OCI-LY7 (cell line): ENCODE data around the gene DGKB. TPM values are rescaled to one million over a fixed set of nuclear protein-coding genes. Genes with fewer than 3 reads are reported as not detected.

Experiments used
- BruUV-seq: library from RNA; stranded (reverse); fragments of 400-500 nt; replicated peaks from 2 replicates; lab custom pipeline; 2021; lab: Mats Ljungman, UMichigan
- CTCF ChIA-PET: fragments of 300-600 bp; sonication (Branson Sonifier 250); formaldehyde crosslinking; loops from one replicate; lab custom pipeline; 2022; ENCODE audit warnings: antibody characterized with exemption; ENCODE audit not compliant: unreplicated experiment; lab: Charles Lee
- POLR2A ChIA-PET: fragments of 300-600 bp; sonication (Branson Sonifier 250); formaldehyde crosslinking; loops from one replicate; lab custom pipeline; 2022; ENCODE audit warnings: antibody characterized with exemption; lab: Charles Lee
- DNase-seq: peaks from one replicate; pipeline ENCODE4 v3.0.0-alpha.2; 2015; ENCODE audit warnings: low spot score
- H2AFZ ChIP-seq: fragments of 200-600 bp; sonication (generic), shearing (Covaris generic); 2 replicates; pipeline ENCODE4 v1.6.1; 2014; ENCODE audit warnings: mild to moderate bottlenecking, antibody characterized with exemption, low read length, moderate library complexity
- H3K27ac ChIP-seq: fragments of 200-600 bp; sonication (generic); 2 replicates; pipeline ENCODE4 v1.5.1; 2014; ENCODE audit warnings: mixed run types, low read depth, mild to moderate bottlenecking, moderate library complexity, low read length, inconsistent platforms; ENCODE audit not compliant: poor library complexity, severe bottlenecking
- H3K36me3 ChIP-seq: fragments of 200-600 bp; sonication (generic); 2 replicates; pipeline ENCODE4 v1.6.1; 2014; ENCODE audit warnings: mild to moderate bottlenecking, antibody characterized with exemption, low read length, moderate library complexity, mixed read lengths; ENCODE audit not compliant: insufficient read depth
- H3K4me1 ChIP-seq: fragments of 200-600 bp; sonication (generic); 2 replicates; pipeline ENCODE4 v1.5.1; 2014; ENCODE audit warnings: mild to moderate bottlenecking, low read length; ENCODE audit not compliant: insufficient read depth, poor library complexity, severe bottlenecking
- H3K4me2 ChIP-seq: fragments of 200-600 bp; sonication (generic); 2 replicates; pipeline ENCODE4 v1.6.1; 2014; ENCODE audit warnings: mild to moderate bottlenecking, low read length
- H3K4me3 ChIP-seq: fragments of 200-600 bp; sonication (generic); 2 replicates; pipeline ENCODE4 v1.5.1; 2014; ENCODE audit warnings: mild to moderate bottlenecking, low read depth, low read length; ENCODE audit not compliant: poor library complexity, severe bottlenecking
- H3K79me2 ChIP-seq: fragments of 200-600 bp; sonication (generic); 2 replicates; pipeline ENCODE4 v1.6.1; 2016; ENCODE audit warnings: low read depth, mild to moderate bottlenecking, low read length, moderate library complexity, mixed read lengths; ENCODE audit not compliant: insufficient read depth
- H3K9me2 ChIP-seq: fragments of 200-600 bp; sonication (generic); 2 replicates; pipeline ENCODE4 v1.6.1; 2016; ENCODE audit warnings: mild to moderate bottlenecking, low read length, mixed read lengths; ENCODE audit not compliant: insufficient read depth
- H3K9me3 ChIP-seq: fragments of 200-600 bp; sonication (generic); 2 replicates; pipeline ENCODE4 v1.6.1; 2014; ENCODE audit warnings: mild to moderate bottlenecking, mixed run types, low read length, mixed read lengths
- H4K20me1 ChIP-seq: fragments of 200-600 bp; sonication (generic); 2 replicates; pipeline ENCODE4 v1.6.1; 2014; ENCODE audit warnings: mild to moderate bottlenecking, antibody characterized with exemption, low read length, moderate library complexity, mixed read lengths; ENCODE audit not compliant: insufficient read depth
- CTCF ChIP-seq: fragments of 200-600 bp; sonication (generic); conservative IDR thresholded peaks from 2 replicates; pipeline ENCODE4 v1.5.1; 2014; ENCODE audit warnings: mild to moderate bottlenecking, antibody characterized with exemption, low read length, moderate library complexity, mixed read lengths
- EZH2phosphoT487 ChIP-seq: fragments of 200-600 bp; sonication (generic); IDR thresholded peaks from 2 replicates; pipeline ENCODE4 v1.6.1; 2018; ENCODE audit warnings: low read depth, borderline replicate concordance, mild to moderate bottlenecking, mixed run types, antibody characterized with exemption, low read length, moderate library complexity, mixed read lengths
- intact Hi-C: fragments of 100-400 bp; cut with micrococcal nuclease; formaldehyde crosslinking; loops from one replicate; pipeline ENCODE4 v1.10.0; 2022; ENCODE audit not compliant: unreplicated experiment
- total RNA-seq, 2 experiments: library from RNA; depleted of rRNA in 1 of 2; stranded (reverse); fragments of >200 nt in 1 of 2; shearing (Covaris generic) in 1 of 2; gene quantifications; 2 replicates each; pipeline ENCODE4 v1.2.3, GENCODE V29; 2014 to 2022

Gene DGKB
- total RNA-seq, 2 experiments from 2014 or later: not detected

- H4K20me1 ChIP-seq: no peaks in the 10 kb centered on the region
- no peaks in the 10 kb centered on the region for H3K36me3 ChIP-seq
- CTCF ChIA-PET: no interaction called here
- H3K4me1 ChIP-seq: no peaks in the 10 kb centered on the region
- no peak for DNase-seq
- no peak overlapping the region for H3K4me3 ChIP-seq
- no peaks in the 10 kb centered on the region for H3K9me2 ChIP-seq
- peaks cover 9% of the 10 kb centered on the region; the same call in 1 of the 2 replicates for H3K9me3 ChIP-seq
- intact Hi-C loops: no loop called here
- H3K4me2 ChIP-seq: no peak overlapping the region
- no peaks in the 10 kb centered on the region for H3K79me2 ChIP-seq
- no peak for TF ChIP-seq EZH2phosphoT487
- BruUV-seq: no TSS peak
- POLR2A ChIA-PET: no interaction called here
- H3K27ac ChIP-seq: no peak overlapping the region
- no peak overlapping the region for H2AFZ ChIP-seq
Measured at GRCh38 chr7:14740606-14741005, 161.9 kb downstream of the DGKB start.

- ChIA-PET CTCF (no interaction called here), POLR2A (no interaction called here)
- Histone ChIP-seq H3K36me3 (no peaks in the 10 kb centered on the region), H3K4me1 (no peaks in the 10 kb centered on the region), H3K79me2 (no peaks in the 10 kb centered on the region), H3K9me3 (peaks cover 9% of the 10 kb centered on the region; the same call in 1 of the 2 replicates), H2AFZ (no peak overlapping the region), H3K4me2 (peak overlapping the region; percentile 9; the same call in 1 of the 2 replicates), H3K27ac (no peak overlapping the region), H4K20me1 (no peaks in the 10 kb centered on the region), H3K4me3 (no peak overlapping the region), H3K9me2 (no peaks in the 10 kb centered on the region)
- BruUV-seq: no TSS peak
- DNase-seq: no peak
- intact Hi-C loops: no loop called here
- TF ChIP-seq CTCF: no peak
- no peak for TF ChIP-seq EZH2phosphoT487
Measured at GRCh38 chr7:14739841-14740185, 162.7 kb downstream of the DGKB start.

DNA sequence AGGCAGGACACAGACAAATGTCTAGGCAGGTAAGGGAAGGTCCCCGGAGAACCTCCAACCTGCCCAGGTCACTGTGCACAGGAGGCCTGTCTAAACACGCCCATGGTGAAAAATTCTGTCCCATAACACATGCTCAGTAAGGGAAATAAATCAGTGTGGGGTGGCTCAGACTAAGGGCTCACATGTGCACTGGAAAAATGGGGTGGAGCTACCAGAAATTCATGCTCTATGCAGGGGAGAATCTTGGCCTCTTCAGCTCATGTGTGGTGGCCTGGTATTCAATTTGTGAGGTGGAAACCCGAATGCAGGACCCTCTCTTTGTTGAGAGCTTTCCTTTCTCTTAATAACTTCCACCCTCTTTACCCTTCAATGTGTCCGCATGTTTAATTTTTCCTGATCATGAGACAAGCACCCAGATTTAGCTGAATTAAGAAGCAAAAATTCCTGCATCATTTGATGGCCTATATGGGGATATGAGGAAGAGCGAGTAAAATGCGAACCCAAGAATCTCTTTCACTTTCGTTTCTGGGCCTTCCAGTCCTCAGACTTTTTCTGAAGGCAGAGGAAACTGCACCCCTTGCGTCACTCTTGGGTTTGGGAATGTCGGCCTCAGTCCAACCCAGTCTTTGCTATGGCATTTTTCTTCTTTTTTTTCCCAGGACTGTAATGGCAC is 163.2 kb downstream of the DGKB start:
- Histone ChIP-seq H4K20me1 (no peaks in the 10 kb centered on the region), H3K9me2 (no peaks in the 10 kb centered on the region), H3K27ac (no peak overlapping the region), H3K9me3 (peaks cover 8% of the 10 kb centered on the region; the same call in 1 of the 2 replicates), H3K4me2 (peak overlapping the region; percentile 9; the same call in 1 of the 2 replicates), H3K36me3 (no peaks in the 10 kb centered on the region), H3K4me1 (no peaks in the 10 kb centered on the region), H3K4me3 (no peak overlapping the region), H2AFZ (no peak overlapping the region), H3K79me2 (no peaks in the 10 kb centered on the region)
- intact Hi-C loops: no loop called here
- no peak for TF ChIP-seq EZH2phosphoT487
- TF ChIP-seq CTCF: no peak
- BruUV-seq: no TSS peak
- no peak for DNase-seq
- POLR2A ChIA-PET: no interaction called here
- CTCF ChIA-PET: no interaction called here
